GM13977 (cell line): ENCODE measurements around the gene LRRC32.

Experiments
- DNase-seq: peaks from one replicate; pipeline ENCODE4 v3.0.0; 2012; ENCODE audit warnings: low spot score
- in situ Hi-C: fragments of 300-500 bp; cut with MboI; formaldehyde crosslinking; loops from one replicate; pipeline ENCODE4 v1.12.0; 2022; ENCODE audit warnings: low sequenced_read_pairs, low pct_unique_long_range_greater_than_20kb, mixed read lengths, inconsistent platforms; ENCODE audit not compliant: unreplicated experiment
- TF ChIP-seq, protein P1 (sequence below): IDR thresholded peaks from 2 replicates; pipeline ENCODE4 v1.5.1; 2012; ENCODE audit warnings: mild to moderate bottlenecking, control low read depth; ENCODE audit not compliant: insufficient read depth; ENCODE audit errors: extremely low read depth, missing control alignments

LRRC32 gene

DNA sequence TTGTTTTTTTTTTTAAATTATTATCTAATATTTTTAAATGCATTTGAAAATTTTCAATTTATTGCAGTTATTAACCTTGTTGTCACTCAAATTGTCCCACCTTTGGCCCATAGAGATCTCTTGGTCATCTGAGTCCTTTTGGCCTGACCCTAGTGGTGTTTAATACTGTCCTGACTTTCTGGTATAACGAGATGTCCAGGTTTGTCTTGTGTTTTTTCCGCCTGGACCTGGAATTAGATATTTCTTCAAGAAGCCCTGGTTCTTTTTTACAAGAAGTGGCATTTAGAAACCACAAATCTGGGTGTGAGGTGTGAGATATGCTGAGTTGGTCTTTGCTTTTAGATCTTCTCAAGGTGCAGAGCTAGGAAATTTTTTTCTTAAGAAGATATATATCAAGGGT, 38.1 kb downstream of the LRRC32 start:
- in situ Hi-C loops = no loop called here
- TF ChIP-seq, protein P1, sequence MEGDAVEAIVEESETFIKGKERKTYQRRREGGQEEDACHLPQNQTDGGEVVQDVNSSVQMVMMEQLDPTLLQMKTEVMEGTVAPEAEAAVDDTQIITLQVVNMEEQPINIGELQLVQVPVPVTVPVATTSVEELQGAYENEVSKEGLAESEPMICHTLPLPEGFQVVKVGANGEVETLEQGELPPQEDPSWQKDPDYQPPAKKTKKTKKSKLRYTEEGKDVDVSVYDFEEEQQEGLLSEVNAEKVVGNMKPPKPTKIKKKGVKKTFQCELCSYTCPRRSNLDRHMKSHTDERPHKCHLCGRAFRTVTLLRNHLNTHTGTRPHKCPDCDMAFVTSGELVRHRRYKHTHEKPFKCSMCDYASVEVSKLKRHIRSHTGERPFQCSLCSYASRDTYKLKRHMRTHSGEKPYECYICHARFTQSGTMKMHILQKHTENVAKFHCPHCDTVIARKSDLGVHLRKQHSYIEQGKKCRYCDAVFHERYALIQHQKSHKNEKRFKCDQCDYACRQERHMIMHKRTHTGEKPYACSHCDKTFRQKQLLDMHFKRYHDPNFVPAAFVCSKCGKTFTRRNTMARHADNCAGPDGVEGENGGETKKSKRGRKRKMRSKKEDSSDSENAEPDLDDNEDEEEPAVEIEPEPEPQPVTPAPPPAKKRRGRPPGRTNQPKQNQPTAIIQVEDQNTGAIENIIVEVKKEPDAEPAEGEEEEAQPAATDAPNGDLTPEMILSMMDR = no peak
- no peak for DNase-seq

DNA sequence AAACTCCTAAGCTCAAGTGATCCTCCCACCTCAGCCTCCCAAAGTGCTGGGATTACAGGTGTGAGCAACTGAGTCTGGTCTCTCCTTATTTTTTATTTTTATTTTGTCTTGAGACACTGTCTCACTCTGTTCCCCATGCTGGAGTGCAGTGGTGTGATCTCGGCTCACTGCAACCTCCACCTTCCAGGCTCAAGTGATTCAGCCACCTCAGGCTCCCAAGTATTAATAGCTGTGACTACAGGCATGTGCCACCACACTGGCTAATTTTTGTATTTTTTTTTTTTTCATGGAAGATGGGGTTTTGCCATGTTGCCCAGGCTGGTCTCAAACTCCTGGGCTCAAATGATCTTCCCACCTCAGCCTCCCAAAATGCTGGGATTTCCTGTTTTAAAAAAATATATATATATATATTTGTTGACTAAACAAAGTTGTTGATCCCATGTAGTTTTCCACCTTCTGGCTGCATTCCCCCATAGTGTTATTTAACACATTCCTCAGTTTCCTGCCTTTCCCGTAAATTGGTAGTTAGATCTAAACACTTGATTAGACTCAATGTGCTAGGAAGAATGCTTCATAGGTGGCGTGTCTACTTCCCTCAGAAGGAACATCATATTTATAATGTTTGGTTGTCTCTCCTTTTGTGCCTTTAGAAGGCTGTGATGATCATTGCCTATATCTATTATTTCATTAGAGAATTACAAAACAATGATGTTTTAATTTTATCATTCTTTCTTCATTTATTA, 38.8 kb downstream of the LRRC32 start:
- TF ChIP-seq, protein P1 = no peak
- in situ Hi-C loops = no loop called here

DNA sequence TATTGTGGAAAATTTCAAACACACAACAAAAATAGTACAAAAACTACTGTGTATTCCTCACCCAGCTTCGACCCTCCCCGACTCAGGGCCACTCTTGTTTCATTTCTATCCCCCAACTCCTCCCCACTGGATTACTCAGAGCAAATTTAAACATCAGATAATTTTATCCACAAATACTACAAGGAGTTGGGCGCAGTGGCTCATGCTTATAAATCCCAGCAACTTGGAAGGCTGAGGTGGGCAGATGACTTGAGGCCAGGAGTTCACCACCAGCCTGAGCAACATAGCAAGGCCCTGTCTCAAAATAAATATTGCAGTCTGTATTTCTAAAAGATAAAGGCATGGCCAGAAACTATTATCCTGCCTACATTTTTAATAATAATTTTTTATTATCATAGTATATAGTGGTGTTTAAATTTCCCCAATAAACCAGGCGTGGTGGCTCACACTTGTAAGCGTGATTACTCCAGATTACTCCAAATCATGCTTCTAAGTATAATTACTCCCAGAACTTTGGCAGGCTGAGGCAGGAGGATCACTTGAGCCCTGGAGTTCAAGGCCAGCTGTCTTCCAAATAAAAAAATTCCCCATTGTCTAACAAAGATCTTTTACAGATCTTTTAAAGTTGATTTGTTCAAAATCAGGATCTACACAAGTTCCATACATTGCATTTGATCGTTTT, 39.8 kb downstream of the LRRC32 start:
- TF ChIP-seq, protein P1 = no peak
- in situ Hi-C loops = no loop called here
- no peak for DNase-seq

More for the DNA sequence above, 38.8 kb downstream of the LRRC32 start:
- no peak for DNase-seq

DNA sequence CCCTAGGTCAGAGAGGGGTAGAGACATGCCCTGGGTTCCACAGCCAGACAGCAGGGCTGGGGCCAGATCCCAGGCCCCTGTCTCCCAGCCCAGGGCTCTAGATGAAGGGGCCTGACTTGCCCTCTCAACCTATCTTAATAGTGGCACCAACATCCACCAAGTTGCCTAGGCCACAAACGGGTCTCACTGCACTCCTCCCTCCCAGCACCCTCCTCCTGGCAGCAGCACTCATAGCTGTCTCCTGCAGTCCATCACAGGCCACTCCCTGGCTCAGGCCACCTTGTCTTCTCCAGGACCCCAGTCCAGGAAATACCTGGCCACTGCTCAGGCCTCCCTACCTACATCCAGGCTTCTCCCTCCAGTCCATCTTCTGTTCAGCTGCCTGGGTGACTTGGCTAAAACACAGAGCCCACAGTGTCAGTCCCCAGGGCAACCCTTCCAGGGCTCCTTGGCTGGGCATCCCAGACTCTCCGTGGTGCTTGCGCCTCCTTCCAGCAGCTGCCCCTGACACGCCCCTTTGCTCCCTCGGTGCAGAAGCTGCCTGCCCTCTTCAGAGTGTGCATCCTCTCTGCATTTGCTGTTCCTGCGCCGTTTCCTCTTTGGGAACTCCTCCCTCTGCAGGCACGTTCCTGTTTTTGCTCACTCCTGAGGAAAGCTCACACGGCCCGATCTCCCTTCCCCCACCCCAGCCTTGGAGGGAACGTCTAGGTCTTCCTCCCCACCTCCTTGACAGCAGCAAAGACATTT, 40.5 kb downstream of the LRRC32 start:
- DNase-seq = no peak
- TF ChIP-seq, protein P1 = no peak
- in situ Hi-C loops = no loop called here

DNA sequence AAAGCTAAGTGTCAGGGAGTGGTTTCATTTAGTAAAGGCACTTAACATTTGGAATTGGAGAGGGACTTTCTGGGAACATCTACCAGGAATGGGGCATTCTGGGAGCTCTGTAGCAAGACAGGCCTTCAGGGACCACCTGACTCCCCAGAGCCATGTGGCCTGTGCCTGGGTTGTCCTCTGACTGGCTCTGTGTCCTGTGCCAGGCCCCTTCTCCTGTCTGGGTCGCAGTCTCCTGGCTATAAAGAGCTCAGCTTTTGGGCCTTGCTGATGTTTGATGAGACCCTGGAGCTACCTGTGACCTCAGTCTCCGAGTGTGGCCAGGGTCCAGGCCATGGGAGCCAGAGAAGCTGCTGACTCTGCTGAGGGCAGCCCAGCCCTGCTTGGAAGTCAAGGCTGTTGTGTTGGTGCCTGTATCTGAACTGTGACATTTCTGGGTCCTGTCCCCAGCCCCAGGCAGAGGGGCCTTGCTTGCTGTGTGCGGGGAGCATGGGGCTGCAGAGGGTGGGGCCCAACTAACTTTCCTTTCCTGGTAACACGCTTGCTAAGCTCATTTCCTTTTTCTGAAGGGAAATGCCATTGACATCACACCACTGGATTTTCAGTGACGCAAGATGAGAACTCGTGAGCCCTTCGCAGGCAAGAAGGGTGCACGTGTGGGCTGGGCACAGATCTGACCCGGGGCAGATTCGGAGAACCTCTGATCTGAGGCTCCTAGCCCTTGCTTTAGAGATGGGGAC, 41.3 kb downstream of the LRRC32 start:
- DNase-seq = no peak
- in situ Hi-C loops = no loop called here
- TF ChIP-seq, protein P1 = no peak

DNA sequence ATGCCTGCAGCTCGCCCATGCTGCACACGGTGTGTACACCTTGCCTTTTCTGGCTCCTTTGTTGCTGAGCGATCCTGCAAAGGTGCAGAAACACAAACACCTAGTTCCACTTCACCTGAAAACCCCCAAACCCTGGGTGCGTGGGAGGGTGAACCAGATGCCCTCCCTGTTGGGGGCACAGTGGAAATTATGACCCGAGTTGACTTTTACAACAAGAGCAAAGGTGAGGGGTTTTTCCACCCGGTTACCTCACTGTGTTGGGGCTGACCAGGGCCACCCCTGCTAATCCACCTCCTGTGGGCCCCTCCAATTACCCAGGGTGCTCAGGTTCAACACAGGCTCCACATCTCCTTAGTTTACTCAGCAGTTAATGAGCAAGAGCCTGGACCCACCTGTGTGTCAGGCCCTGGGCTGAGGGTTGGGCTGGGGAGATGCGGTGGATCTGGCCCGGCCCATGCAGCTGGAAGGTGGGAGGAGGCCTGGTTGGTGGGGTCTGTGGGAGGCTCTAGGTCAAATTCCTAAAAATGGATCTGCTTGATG, 42.1 kb downstream of the LRRC32 start:
- no peak for DNase-seq
- TF ChIP-seq, protein P1 = no peak
- in situ Hi-C loops = no loop called here
